ENCODE measurements around the gene OLFML1.

Gene OLFML1

GRCh38 chr11:7536100-7536499 is 50.8 kb downstream of the OLFML1 start:
- Histone ChIP-seq H3K27me3 (ENCODE audit: control insufficient read depth in 1 of 2, insufficient read depth in 2 of 2, low read length in 2 of 2) (no peaks in the 10 kb centered on the region), H3K27ac (ENCODE audit: low read depth, low read length) (no peak overlapping the region), H3K9me3 (ENCODE audit: low read length) (no peaks in the 10 kb centered on the region), H3K4me3 (ENCODE audit: low read depth in 1 of 2, low read length in 2 of 2) (no peak overlapping the region), H3K4me1 (ENCODE audit: insufficient read depth, low read length) (no peaks in the 10 kb centered on the region), H3K36me3 (ENCODE audit: insufficient read depth, low read length) (no peaks in the 10 kb centered on the region), H3K9ac (ENCODE audit: low read length) (no peak overlapping the region)

- Histone ChIP-seq H3K27me3 (ENCODE audit: control insufficient read depth in 1 of 2, insufficient read depth in 2 of 2, low read length in 2 of 2) (no peaks in the 10 kb centered on the region), H3K36me3 (ENCODE audit: insufficient read depth, low read length) (no peaks in the 10 kb centered on the region), H3K4me1 (ENCODE audit: insufficient read depth, low read length) (no peaks in the 10 kb centered on the region), H3K27ac (ENCODE audit: low read depth, low read length) (no peak overlapping the region), H3K9me3 (ENCODE audit: low read length) (no peaks in the 10 kb centered on the region), H3K9ac (ENCODE audit: low read length) (no peak overlapping the region), H3K4me3 (ENCODE audit: low read depth in 1 of 2, low read length in 2 of 2) (no peak overlapping the region)
These were observed 52.0 kb downstream of the OLFML1 start for GRCh38 chr11:7537265-7537664.

GRCh38 chr11:7538031-7538430 is 52.7 kb downstream of the OLFML1 start:
- Histone ChIP-seq H3K36me3 (ENCODE audit: insufficient read depth, low read length) (no peaks in the 10 kb centered on the region), H3K9ac (ENCODE audit: low read length) (no peak overlapping the region), H3K4me1 (ENCODE audit: insufficient read depth, low read length) (no peaks in the 10 kb centered on the region), H3K4me3 (ENCODE audit: low read depth in 1 of 2, low read length in 2 of 2) (no peak overlapping the region), H3K9me3 (ENCODE audit: low read length) (no peaks in the 10 kb centered on the region), H3K27ac (ENCODE audit: low read depth, low read length) (no peak overlapping the region), H3K27me3 (ENCODE audit: control insufficient read depth in 1 of 2, insufficient read depth in 2 of 2, low read length in 2 of 2) (no peaks in the 10 kb centered on the region)

- Histone ChIP-seq H3K4me1 (ENCODE audit: insufficient read depth, low read length) (no peaks in the 10 kb centered on the region), H3K9ac (ENCODE audit: low read length) (no peak overlapping the region), H3K36me3 (ENCODE audit: insufficient read depth, low read length) (no peaks in the 10 kb centered on the region), H3K4me3 (ENCODE audit: low read depth in 1 of 2, low read length in 2 of 2) (no peak overlapping the region), H3K27ac (ENCODE audit: low read depth, low read length) (no peak overlapping the region), H3K27me3 (ENCODE audit: control insufficient read depth in 1 of 2, insufficient read depth in 2 of 2, low read length in 2 of 2) (no peaks in the 10 kb centered on the region), H3K9me3 (ENCODE audit: low read length) (no peaks in the 10 kb centered on the region)
These were observed 53.5 kb downstream of the OLFML1 start for GRCh38 chr11:7538466-7539454.

- Histone ChIP-seq H3K9ac (ENCODE audit: low read length) (no peak overlapping the region), H3K4me3 (ENCODE audit: low read depth in 1 of 2, low read length in 2 of 2) (no peak overlapping the region), H3K36me3 (ENCODE audit: insufficient read depth, low read length) (no peaks in the 10 kb centered on the region), H3K27me3 (ENCODE audit: control insufficient read depth in 1 of 2, insufficient read depth in 2 of 2, low read length in 2 of 2) (no peaks in the 10 kb centered on the region), H3K27ac (ENCODE audit: low read depth, low read length) (no peak overlapping the region), H3K4me1 (ENCODE audit: insufficient read depth, low read length) (no peaks in the 10 kb centered on the region), H3K9me3 (ENCODE audit: low read length) (no peaks in the 10 kb centered on the region)
These were observed 55.7 kb downstream of the OLFML1 start for GRCh38 chr11:7540830-7541555.

- H3K27ac ChIP-seq (ENCODE audit: low read depth, low read length), result no peak overlapping the region
- no peaks in the 10 kb centered on the region for H3K27me3 ChIP-seq (ENCODE audit: control insufficient read depth in 1 of 2, insufficient read depth in 2 of 2, low read length in 2 of 2)
- H3K9me3 ChIP-seq (ENCODE audit: low read length), result no peaks in the 10 kb centered on the region
- H3K4me1 ChIP-seq (ENCODE audit: insufficient read depth, low read length), result no peaks in the 10 kb centered on the region
- H3K9ac ChIP-seq (ENCODE audit: low read length), result no peak overlapping the region
- H3K4me3 ChIP-seq (ENCODE audit: low read depth in 1 of 2, low read length in 2 of 2), result no peak overlapping the region
- H3K36me3 ChIP-seq (ENCODE audit: insufficient read depth, low read length), result no peaks in the 10 kb centered on the region
These were observed 58.0 kb downstream of the OLFML1 start for GRCh38 chr11:7543302-7543701.

- H3K4me1 ChIP-seq (ENCODE audit: insufficient read depth, low read length), result no peaks in the 10 kb centered on the region
- no peak overlapping the region for H3K27ac ChIP-seq (ENCODE audit: low read depth, low read length)
- H3K9ac ChIP-seq (ENCODE audit: low read length), result no peak overlapping the region
- no peaks in the 10 kb centered on the region for H3K27me3 ChIP-seq (ENCODE audit: control insufficient read depth in 1 of 2, insufficient read depth in 2 of 2, low read length in 2 of 2)
- no peaks in the 10 kb centered on the region for H3K9me3 ChIP-seq (ENCODE audit: low read length)
- H3K4me3 ChIP-seq (ENCODE audit: low read depth in 1 of 2, low read length in 2 of 2), result no peak overlapping the region
- no peaks in the 10 kb centered on the region for H3K36me3 ChIP-seq (ENCODE audit: insufficient read depth, low read length)
These were observed 58.7 kb downstream of the OLFML1 start for GRCh38 chr11:7544021-7544420.

GRCh38 chr11:7545611-7546010 is 60.3 kb downstream of the OLFML1 start:
- Histone ChIP-seq H3K4me1 (ENCODE audit: insufficient read depth, low read length) (no peaks in the 10 kb centered on the region), H3K4me3 (ENCODE audit: low read depth in 1 of 2, low read length in 2 of 2) (no peak overlapping the region), H3K27ac (ENCODE audit: low read depth, low read length) (no peak overlapping the region), H3K9me3 (ENCODE audit: low read length) (no peaks in the 10 kb centered on the region), H3K9ac (ENCODE audit: low read length) (no peak overlapping the region), H3K36me3 (ENCODE audit: insufficient read depth, low read length) (no peaks in the 10 kb centered on the region), H3K27me3 (ENCODE audit: control insufficient read depth in 1 of 2, insufficient read depth in 2 of 2, low read length in 2 of 2) (no peaks in the 10 kb centered on the region)

GRCh38 chr11:7546324-7546791 is 61.1 kb downstream of the OLFML1 start:
- Histone ChIP-seq H3K27me3 (ENCODE audit: control insufficient read depth in 1 of 2, insufficient read depth in 2 of 2, low read length in 2 of 2) (no peaks in the 10 kb centered on the region), H3K4me3 (ENCODE audit: low read depth in 1 of 2, low read length in 2 of 2) (no peak overlapping the region), H3K27ac (ENCODE audit: low read depth, low read length) (no peak overlapping the region), H3K4me1 (ENCODE audit: insufficient read depth, low read length) (no peaks in the 10 kb centered on the region), H3K36me3 (ENCODE audit: insufficient read depth, low read length) (no peaks in the 10 kb centered on the region), H3K9ac (ENCODE audit: low read length) (no peak overlapping the region), H3K9me3 (ENCODE audit: low read length) (no peaks in the 10 kb centered on the region)

- H3K27ac ChIP-seq (ENCODE audit: low read depth, low read length), result no peak overlapping the region
- no peak overlapping the region for H3K9ac ChIP-seq (ENCODE audit: low read length)
These were observed 62.4 kb downstream of the OLFML1 start for GRCh38 chr11:7547687-7548086.

GRCh38 chr11:7548659-7549274 is 63.5 kb downstream of the OLFML1 start:
- no peaks in the 10 kb centered on the region for H3K27me3 ChIP-seq (ENCODE audit: control insufficient read depth in 1 of 2, insufficient read depth in 2 of 2, low read length in 2 of 2)
- H3K36me3 ChIP-seq (ENCODE audit: insufficient read depth, low read length), result no peaks in the 10 kb centered on the region
- no peak overlapping the region for H3K27ac ChIP-seq (ENCODE audit: low read depth, low read length)
- no peaks in the 10 kb centered on the region for H3K4me1 ChIP-seq (ENCODE audit: insufficient read depth, low read length)
- H3K9me3 ChIP-seq (ENCODE audit: low read length), result no peaks in the 10 kb centered on the region
- no peak overlapping the region for H3K9ac ChIP-seq (ENCODE audit: low read length)
- H3K4me3 ChIP-seq (ENCODE audit: low read depth in 1 of 2, low read length in 2 of 2), result no peak overlapping the region

More at GRCh38 chr11:7547687-7548086, 62.4 kb downstream of the OLFML1 start:
- no peaks in the 10 kb centered on the region for H3K27me3 ChIP-seq (ENCODE audit: control insufficient read depth in 1 of 2, insufficient read depth in 2 of 2, low read length in 2 of 2)
- H3K36me3 ChIP-seq (ENCODE audit: insufficient read depth, low read length), result no peaks in the 10 kb centered on the region
- no peak overlapping the region for H3K4me3 ChIP-seq (ENCODE audit: low read depth in 1 of 2, low read length in 2 of 2)
- H3K4me1 ChIP-seq (ENCODE audit: insufficient read depth, low read length), result no peaks in the 10 kb centered on the region
- H3K9me3 ChIP-seq (ENCODE audit: low read length), result no peaks in the 10 kb centered on the region
